Fibroblast of lung (primary cell): ENCODE data around the gene BUB1B. TPM values are rescaled to one million over a fixed set of nuclear protein-coding genes. Genes with fewer than 3 reads are reported as not detected.

Source experiments
- DNase-seq, 2 donors: peaks; one replicate each; pipeline versions ENCODE4 v3.0.0 to v3.0.0-alpha.2; 2010; ENCODE audit warnings: low read depth in 2 of 2
- H2AFZ ChIP-seq: 2 replicates; pipeline ENCODE4 v1.5.1; 2012; ENCODE audit warnings: low read length, control low read depth, inconsistent platforms
- H3K27ac ChIP-seq: 2 replicates; pipeline ENCODE4 v1.5.1; 2011; ENCODE audit warnings: low read length, control low read depth; ENCODE audit not compliant: insufficient read depth
- H3K27me3 ChIP-seq: 2 replicates; pipeline ENCODE4 v1.5.1; 2011; ENCODE audit warnings: mild to moderate bottlenecking, low read length; ENCODE audit not compliant: control insufficient read depth, insufficient read depth
- H3K36me3 ChIP-seq: 2 replicates; pipeline ENCODE4 v1.5.1; 2011; ENCODE audit warnings: low read length; ENCODE audit not compliant: control insufficient read depth, insufficient read depth
- H3K4me1 ChIP-seq: 2 replicates; pipeline ENCODE4 v1.5.1; 2011; ENCODE audit warnings: low read length; ENCODE audit not compliant: control insufficient read depth, insufficient read depth; ENCODE audit errors: extremely low read depth
- H3K4me2 ChIP-seq: 2 replicates; pipeline ENCODE4 v1.5.1; 2011; ENCODE audit warnings: low read length, control low read depth; ENCODE audit not compliant: insufficient read depth; ENCODE audit errors: extremely low read depth
- H3K4me3 ChIP-seq, 4 experiments: fragments of 200-600 bp in 1 of 4; sonication (generic) in 1 of 4; replicated peaks in 1 of 4; 2 replicates each; pipeline ENCODE4 v1.5.1; 2011 to 2016; ENCODE audit warnings: low read length in 4 of 4, low read depth in 3 of 4, mild to moderate bottlenecking in 3 of 4, control low read depth in 2 of 4, inconsistent platforms in 1 of 4, mixed read lengths in 1 of 4; ENCODE audit not compliant: insufficient read depth in 1 of 4; ENCODE audit errors: control extremely low read depth in 1 of 4
- H3K79me2 ChIP-seq: 2 replicates; pipeline ENCODE4 v1.5.1; 2012; ENCODE audit warnings: mild to moderate bottlenecking, low read length, inconsistent platforms; ENCODE audit not compliant: control insufficient read depth, insufficient read depth
- H3K9ac ChIP-seq: 2 replicates; pipeline ENCODE4 v1.5.1; 2011; ENCODE audit warnings: mild to moderate bottlenecking, low read length, control low read depth; ENCODE audit not compliant: insufficient read depth
- H3K9me3 ChIP-seq: 2 replicates; pipeline ENCODE4 v1.5.1; 2012; ENCODE audit warnings: low read depth, low read length; ENCODE audit not compliant: control insufficient read depth, insufficient read depth
- H4K20me1 ChIP-seq: 2 replicates; pipeline ENCODE4 v1.5.1; 2011; ENCODE audit warnings: low read length; ENCODE audit not compliant: control insufficient read depth, insufficient read depth; ENCODE audit errors: extremely low read depth
- CTCF ChIP-seq, 2 donors: IDR thresholded peaks in 1 of 2; conservative IDR thresholded peaks in 1 of 2; 1 replicate in 1 of 2; 2 replicates in 1 of 2; pipeline ENCODE4 v1.5.1; 2011 to 2012; ENCODE audit warnings: low read length in 2 of 2, control low read depth in 1 of 2, inconsistent platforms in 1 of 2, low read depth in 1 of 2, mild to moderate bottlenecking in 1 of 2
- EZH2 ChIP-seq: IDR thresholded peaks from 2 replicates; pipeline ENCODE4 v1.5.1; 2012; ENCODE audit warnings: low read length, control low read depth, mild to moderate bottlenecking; ENCODE audit errors: missing control alignments
- polyA minus RNA-seq: library from RNA; depleted of rRNA, polyadenylated mRNA; stranded (reverse); fragments of >200 nt; gene quantifications from 2 replicates; pipeline ENCODE4 v1.2.3, GENCODE V29; 2011; ENCODE audit warnings: low replicate concordance
- polyA plus RNA-seq, 2 donors: library from polyadenylated mRNA; depleted of rRNA in 1 of 2; stranded (reverse) in 1 of 2; unstranded in 1 of 2; fragments of >200 nt; gene quantifications; 2 replicates each; pipeline ENCODE4 v1.2.1, GENCODE V29; 2011 to 2012; ENCODE audit warnings: missing spikeins in 1 of 2
- total RNA-seq: library from RNA; depleted of rRNA; stranded (reverse); fragments of >200 nt; gene quantifications from 2 replicates; pipeline ENCODE4 v1.2.1, GENCODE V29; 2014

BUB1B gene
- total RNA-seq (2.1 and 5.4 TPM in 2 replicates), polyA plus RNA-seq (6.9 and 23.9 TPM in 2 replicates), polyA minus RNA-seq (6.6 and 7.3 TPM in 2 replicates)
- 6.2 and 20.5 TPM in 2 replicates for polyA plus RNA-seq (2012)

GRCh38 chr15:40160689-40161688 lies at the start of gene BUB1B:
Gene BUB1B (plus strand): TSS chr15:40161069. CDS start chr15:40161221, 152 bp downstream.
- DNase-seq = peak; percentile 82 to 91
- peak within 1 kb of the TSS; percentile 59 for H3K27ac ChIP-seq
- H3K4me3 ChIP-seq = peak within 1 kb of the TSS; percentile 75 to 96 (median 86)
- peak within 1 kb of the TSS; percentile 37 for H3K9ac ChIP-seq
- peak within 1 kb of the TSS; percentile 71 for H3K4me2 ChIP-seq
- peaks cover 7% of the 10 kb centered on the region for H3K4me1 ChIP-seq
- peaks cover 44% of the 10 kb centered on the region for H3K79me2 ChIP-seq
- H3K9me3 ChIP-seq = no peaks in the 10 kb centered on the region
- H2AFZ ChIP-seq = peak within 1 kb of the TSS; percentile 89
- peaks cover 2% of the 10 kb centered on the region for H3K27me3 ChIP-seq
- H3K36me3 ChIP-seq = peaks cover 2% of the 10 kb centered on the region
- H4K20me1 ChIP-seq = no peaks in the 10 kb centered on the region
- TF ChIP-seq CTCF (conservative IDR thresholded peaks at IDR 0.05 in 1 of 2, IDR thresholded peaks at IDR 0.05 in 1 of 2; ENCODE audit: low read depth in 1 of 2, low read length in 2 of 2) = no peak
- no peak for TF ChIP-seq EZH2

DNA sequence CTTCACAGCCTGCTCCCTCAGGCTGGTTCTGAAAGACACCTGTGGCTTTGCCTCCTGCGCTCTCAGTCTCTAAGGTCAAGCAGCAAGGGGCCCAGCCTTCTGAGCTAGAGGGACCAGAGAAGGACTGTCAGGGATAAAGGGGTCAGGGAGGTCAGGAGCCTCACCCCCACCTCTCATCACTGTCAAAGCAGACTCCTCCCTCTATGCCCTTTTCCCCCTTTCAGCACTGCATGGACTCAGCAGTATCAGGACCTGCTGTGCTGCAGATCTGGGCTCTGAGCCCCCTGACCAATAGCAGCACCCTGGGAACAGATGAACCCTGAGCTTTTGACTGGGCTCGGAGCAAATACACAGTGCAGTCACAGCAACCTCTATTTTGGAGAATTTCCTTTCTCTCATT lies 49.0 kb upstream of the BUB1B start:
- no peak overlapping the region for H3K9ac ChIP-seq
- H3K4me3 ChIP-seq = no peak overlapping the region
- H3K9me3 ChIP-seq = no peaks in the 10 kb centered on the region
- H4K20me1 ChIP-seq = no peaks in the 10 kb centered on the region
- no peaks in the 10 kb centered on the region for H3K79me2 ChIP-seq
- TF ChIP-seq EZH2 = no peak
- TF ChIP-seq CTCF (conservative IDR thresholded peaks at IDR 0.05 in 1 of 2, IDR thresholded peaks at IDR 0.05 in 1 of 2; ENCODE audit: low read depth in 1 of 2, low read length in 2 of 2) = no peak
- H3K4me1 ChIP-seq = peaks cover 7% of the 10 kb centered on the region
- peaks cover 34% of the 10 kb centered on the region for H3K27me3 ChIP-seq
- no peak overlapping the region for H2AFZ ChIP-seq
- H3K36me3 ChIP-seq = no peaks in the 10 kb centered on the region
- H3K4me2 ChIP-seq = no peak overlapping the region
- DNase-seq = no peak
- no peak overlapping the region for H3K27ac ChIP-seq

GRCh38 chr15:40112789-40113188 lies 48.1 kb upstream of the BUB1B start:
- Histone ChIP-seq H3K4me1 (peaks cover 2% of the 10 kb centered on the region), H3K27me3 (peaks cover 38% of the 10 kb centered on the region), H3K4me3 (no peak overlapping the region), H3K9me3 (no peaks in the 10 kb centered on the region), H3K9ac (no peak overlapping the region), H3K27ac (no peak overlapping the region), H2AFZ (no peak overlapping the region), H3K79me2 (no peaks in the 10 kb centered on the region), H3K4me2 (no peak overlapping the region), H4K20me1 (no peaks in the 10 kb centered on the region), H3K36me3 (no peaks in the 10 kb centered on the region)
- TF ChIP-seq CTCF (conservative IDR thresholded peaks at IDR 0.05 in 1 of 2, IDR thresholded peaks at IDR 0.05 in 1 of 2; ENCODE audit: low read depth in 1 of 2, low read length in 2 of 2) (no peak), EZH2 (no peak)
- no peak for DNase-seq
